ENCODE results near the gene GAB2.

GAB2 gene

GRCh38 chr11:78339945-78340344 lies 77.7 kb downstream of the GAB2 start:
- no peak for DNase-seq

GRCh38 chr11:78339483-78339882 lies 78.1 kb downstream of the GAB2 start:
- DNase-seq, result no peak

GRCh38 chr11:78338702-78339101 lies 78.9 kb downstream of the GAB2 start:
- DNase-seq, result no peak

GRCh38 chr11:78338138-78338537 lies 79.5 kb downstream of the GAB2 start:
- DNase-seq, result no peak

GRCh38 chr11:78337554-78337924 lies 80.1 kb downstream of the GAB2 start:
- DNase-seq, result no peak

GRCh38 chr11:78336877-78337553 lies 80.6 kb downstream of the GAB2 start:
- no peak for DNase-seq

- no peak for DNase-seq
Observed at GRCh38 chr11:78334109-78334508, 83.5 kb downstream of the GAB2 start.

- no peak for DNase-seq
Observed at GRCh38 chr11:78332872-78333271, 84.7 kb downstream of the GAB2 start.

GRCh38 chr11:78332174-78332866 lies 85.3 kb downstream of the GAB2 start:
- DNase-seq, result no peak

GRCh38 chr11:78331711-78332110 lies 85.9 kb downstream of the GAB2 start:
- DNase-seq, result no peak

GRCh38 chr11:78330361-78330760 lies 87.3 kb downstream of the GAB2 start:
- no peak for DNase-seq

GRCh38 chr11:78327945-78328344 lies 89.7 kb downstream of the GAB2 start:
- DNase-seq, result no peak

GRCh38 chr11:78325274-78325781 lies 92.3 kb downstream of the GAB2 start:
- no peak for DNase-seq

GRCh38 chr11:78323363-78323762 lies 94.3 kb downstream of the GAB2 start:
- DNase-seq, result no peak

GRCh38 chr11:78319453-78319955 lies 98.1 kb downstream of the GAB2 start:
- no peak for DNase-seq

- no peak for DNase-seq
Observed at GRCh38 chr11:78318321-78319114, 99.1 kb downstream of the GAB2 start.

GRCh38 chr11:78315724-78316123 lies 101.9 kb downstream of the GAB2 start:
- no peak for DNase-seq

- no peak for DNase-seq
Observed at GRCh38 chr11:78314762-78315161, 102.9 kb downstream of the GAB2 start.

GRCh38 chr11:78313898-78314297 lies 103.7 kb downstream of the GAB2 start:
- no peak for DNase-seq

GRCh38 chr11:78313181-78313795 lies 104.3 kb downstream of the GAB2 start:
- no peak for DNase-seq

- no peak for DNase-seq
Observed at GRCh38 chr11:78312712-78313111, 104.9 kb downstream of the GAB2 start.

GRCh38 chr11:78311702-78312371 lies 105.8 kb downstream of the GAB2 start:
- no peak for DNase-seq

All from NCI-H510A (cell line).